ENCODE results near the gene FIGLA.

- TF ChIP-seq CTCF (conservative IDR thresholded peaks at IDR 0.05; ENCODE audit: low read depth in 2 of 2) (no peak), POLR2AphosphoS5 (IDR thresholded peaks at IDR 0.05; ENCODE audit: low read depth) (no peak), EZH2phosphoT487 (IDR thresholded peaks at IDR 0.05; ENCODE audit: unreplicated experiment) (no peak), REST (IDR thresholded peaks at IDR 0.05; ENCODE audit: unreplicated experiment) (no peak), EZH2 (IDR thresholded peaks at IDR 0.05; ENCODE audit: low read depth, unreplicated experiment) (no peak), ZNF114 (CRISPR knock-in tag; IDR thresholded peaks at IDR 0.05) (no peak), JUNB (IDR thresholded peaks at IDR 0.05; ENCODE audit: unreplicated experiment) (no peak), STAT1 (IDR thresholded peaks at IDR 0.05; ENCODE audit: unreplicated experiment) (no peak), ETS1 (IDR thresholded peaks at IDR 0.05) (no peak), CREB1 (CRISPR knock-in tag; IDR thresholded peaks at IDR 0.05; ENCODE audit: low read depth) (no peak), NANOG (IDR thresholded peaks at IDR 0.05; ENCODE audit: borderline replicate concordance) (no peak), ZNF331 (CRISPR knock-in tag; IDR thresholded peaks at IDR 0.05; ENCODE audit: low read depth) (no peak), ZNF462 (CRISPR knock-in tag; IDR thresholded peaks at IDR 0.05) (no peak)
Observed at GRCh38 chr2:70753031-70753430, 37.4 kb downstream of the FIGLA start.

Data from GM23338 (cell line).